ENCODE results near the gene JAK2.

DNA sequence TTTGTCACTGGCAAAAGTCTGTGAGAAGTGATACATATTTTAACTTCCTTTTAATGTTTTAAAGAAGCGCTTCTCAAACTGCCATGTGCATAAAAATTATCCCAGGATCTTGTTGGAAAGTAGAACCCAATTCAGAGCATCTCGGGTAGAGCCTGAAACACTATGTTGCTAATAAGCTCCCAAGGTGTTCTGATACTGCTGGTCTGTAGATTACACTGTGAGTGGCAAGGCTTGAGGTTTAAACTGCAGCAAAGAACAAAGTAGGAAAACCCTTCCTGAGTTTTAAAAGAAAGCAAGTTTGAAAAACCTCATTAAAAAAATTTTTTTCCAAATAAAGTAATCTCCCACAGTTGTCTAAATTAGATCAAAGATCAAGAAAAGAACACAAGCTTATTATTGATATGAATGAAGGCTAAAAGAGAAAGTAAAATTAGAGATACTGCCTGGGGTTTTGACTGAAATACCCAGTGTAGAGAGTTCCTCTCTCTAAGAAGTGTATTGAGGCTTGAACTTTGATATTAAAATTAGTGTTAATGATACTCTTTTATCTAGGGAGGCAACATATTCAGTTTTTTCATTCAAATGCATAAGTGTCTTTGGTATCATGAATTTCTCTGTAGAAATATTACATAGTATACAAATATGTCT lies 19.8 kb upstream of the JAK2 start:
- TF ChIP-seq, protein P1, sequence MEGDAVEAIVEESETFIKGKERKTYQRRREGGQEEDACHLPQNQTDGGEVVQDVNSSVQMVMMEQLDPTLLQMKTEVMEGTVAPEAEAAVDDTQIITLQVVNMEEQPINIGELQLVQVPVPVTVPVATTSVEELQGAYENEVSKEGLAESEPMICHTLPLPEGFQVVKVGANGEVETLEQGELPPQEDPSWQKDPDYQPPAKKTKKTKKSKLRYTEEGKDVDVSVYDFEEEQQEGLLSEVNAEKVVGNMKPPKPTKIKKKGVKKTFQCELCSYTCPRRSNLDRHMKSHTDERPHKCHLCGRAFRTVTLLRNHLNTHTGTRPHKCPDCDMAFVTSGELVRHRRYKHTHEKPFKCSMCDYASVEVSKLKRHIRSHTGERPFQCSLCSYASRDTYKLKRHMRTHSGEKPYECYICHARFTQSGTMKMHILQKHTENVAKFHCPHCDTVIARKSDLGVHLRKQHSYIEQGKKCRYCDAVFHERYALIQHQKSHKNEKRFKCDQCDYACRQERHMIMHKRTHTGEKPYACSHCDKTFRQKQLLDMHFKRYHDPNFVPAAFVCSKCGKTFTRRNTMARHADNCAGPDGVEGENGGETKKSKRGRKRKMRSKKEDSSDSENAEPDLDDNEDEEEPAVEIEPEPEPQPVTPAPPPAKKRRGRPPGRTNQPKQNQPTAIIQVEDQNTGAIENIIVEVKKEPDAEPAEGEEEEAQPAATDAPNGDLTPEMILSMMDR (IDR thresholded peaks at IDR 0.05), result no peak
- TF ChIP-seq POLR2A (IDR thresholded peaks at IDR 0.05) (no peak), EP300 (IDR thresholded peaks at IDR 0.05) (no peak)

All from tibial nerve (tissue), 4 donors.